Activated T-cell treated with anti-CD3 and anti-CD28 coated beads for 4 hours (primary cell): ENCODE measurements around the gene PLPP3.

ENCODE experiments used
- DNase-seq: peaks from one replicate; pipeline ENCODE4 v3.0.0-alpha.2; 2020

The PLPP3 gene

GRCh38 chr1:56545711-56546110 is 33.7 kb downstream of the PLPP3 start:
- DNase-seq = no peak

DNA sequence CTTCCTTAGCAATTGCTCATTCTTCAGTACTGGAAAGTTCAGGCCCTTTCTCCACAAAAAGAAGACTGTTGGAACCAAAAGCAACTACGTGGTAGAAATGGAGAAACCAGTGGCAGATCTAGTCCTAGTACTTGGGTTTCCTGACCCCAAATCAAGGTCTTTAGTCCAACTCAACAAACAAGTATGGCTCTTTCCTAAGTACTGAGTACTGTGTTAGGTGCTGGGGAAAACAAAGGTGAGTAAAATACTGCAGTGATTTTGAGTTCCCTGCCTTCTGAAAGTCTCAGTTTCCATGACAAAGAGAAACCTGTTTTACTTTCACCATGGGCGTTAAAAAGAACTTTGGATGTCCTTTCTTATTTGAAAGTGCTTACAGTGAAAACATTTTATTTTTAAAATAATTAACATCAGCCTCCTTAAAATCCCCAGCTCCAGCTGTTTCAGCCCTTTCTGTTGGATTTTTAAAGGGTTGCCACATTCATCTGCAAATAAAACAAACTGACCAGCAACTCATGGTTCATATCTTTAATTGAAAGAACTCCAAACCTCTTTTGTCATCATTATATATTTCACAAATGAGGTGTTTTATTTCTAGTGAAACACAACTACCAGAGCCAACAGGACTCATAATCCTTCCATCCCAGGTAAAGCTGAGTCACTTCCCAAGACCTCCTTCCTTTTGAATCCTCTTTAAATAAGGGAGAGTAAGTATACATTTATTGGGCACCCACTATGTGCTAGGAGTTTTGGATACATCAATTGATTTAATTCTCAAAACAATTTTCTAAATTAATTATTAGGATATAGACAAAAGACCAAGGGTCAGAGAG is 35.4 kb downstream of the PLPP3 start:
- no peak for DNase-seq

DNA sequence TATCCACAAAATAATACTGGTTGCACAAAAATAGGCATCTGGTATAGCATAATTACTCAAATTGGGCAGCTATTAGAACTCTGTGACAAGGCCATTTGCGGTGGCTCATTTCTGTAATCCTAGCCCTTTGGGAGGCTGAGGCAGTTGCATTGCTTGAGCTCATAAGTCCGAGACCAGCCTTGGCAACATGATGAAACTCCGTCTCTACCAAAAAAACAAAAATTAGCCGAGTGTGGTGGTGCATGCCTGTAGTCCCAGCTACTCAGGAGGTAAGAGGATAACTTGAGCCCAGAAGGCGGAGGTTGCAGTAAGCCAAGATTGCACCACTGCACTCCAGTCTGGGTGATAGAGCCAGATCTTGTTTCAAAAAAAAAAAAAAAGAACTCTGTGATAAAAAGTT is 36.7 kb downstream of the PLPP3 start:
- no peak for DNase-seq

DNA sequence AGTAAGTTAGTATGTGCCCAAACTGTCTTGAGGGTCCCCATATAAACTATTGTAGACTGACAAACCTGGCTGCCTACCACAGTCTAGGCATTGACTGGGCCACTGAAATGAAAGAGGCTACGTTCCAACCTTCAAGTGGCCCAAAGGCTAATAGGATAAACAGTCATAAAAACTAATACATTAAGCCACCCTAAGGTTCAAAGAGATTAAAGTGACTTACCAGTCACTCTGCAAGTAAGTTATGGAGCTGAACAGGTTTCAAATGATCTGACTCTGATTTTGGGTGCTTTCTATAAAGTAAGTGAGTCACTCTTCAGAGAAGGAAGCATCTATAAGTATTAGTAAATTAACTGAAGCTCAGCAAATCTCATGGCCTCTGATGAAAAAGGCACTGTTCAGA is 38.0 kb downstream of the PLPP3 start:
- DNase-seq = no peak

DNA sequence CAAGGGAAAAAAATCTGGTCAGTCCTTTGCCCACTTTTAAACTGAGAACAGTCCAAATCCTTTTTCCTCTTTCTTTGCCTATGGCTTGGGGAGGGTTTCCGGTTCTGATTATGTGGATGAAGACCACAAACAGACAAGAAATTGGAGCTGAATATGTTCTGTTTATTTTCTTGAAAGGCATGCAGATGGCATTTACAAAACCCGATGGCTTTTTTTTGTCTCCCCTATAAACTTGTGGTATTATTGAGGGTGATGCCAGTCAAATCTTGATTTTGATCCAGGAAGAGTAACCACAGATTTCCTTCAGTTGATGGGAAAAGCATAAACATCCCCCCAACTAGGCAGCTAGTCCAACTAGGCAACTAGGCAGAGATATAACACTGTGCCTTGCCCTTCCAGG is 38.9 kb downstream of the PLPP3 start:
- no peak for DNase-seq

DNA sequence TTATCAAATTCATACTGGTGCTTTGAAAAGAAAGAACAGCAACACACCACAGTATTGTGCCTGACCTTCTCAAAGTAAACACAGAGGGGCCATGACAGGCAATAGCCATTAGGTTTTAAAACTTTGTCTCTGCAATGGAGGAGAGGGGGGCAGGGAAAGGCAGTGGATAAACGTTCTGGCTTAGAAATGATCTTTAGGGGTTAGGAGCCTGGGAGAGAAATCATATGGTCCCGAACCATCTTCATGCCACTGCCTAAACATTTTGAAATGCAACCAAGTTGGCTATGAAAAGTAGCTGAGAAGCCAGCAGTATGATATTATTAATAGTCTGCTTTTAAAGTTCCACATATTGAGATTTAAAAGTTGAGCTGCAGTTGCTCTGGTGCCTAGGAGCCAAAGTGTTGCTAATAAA is 39.8 kb downstream of the PLPP3 start:
- DNase-seq = no peak

DNA sequence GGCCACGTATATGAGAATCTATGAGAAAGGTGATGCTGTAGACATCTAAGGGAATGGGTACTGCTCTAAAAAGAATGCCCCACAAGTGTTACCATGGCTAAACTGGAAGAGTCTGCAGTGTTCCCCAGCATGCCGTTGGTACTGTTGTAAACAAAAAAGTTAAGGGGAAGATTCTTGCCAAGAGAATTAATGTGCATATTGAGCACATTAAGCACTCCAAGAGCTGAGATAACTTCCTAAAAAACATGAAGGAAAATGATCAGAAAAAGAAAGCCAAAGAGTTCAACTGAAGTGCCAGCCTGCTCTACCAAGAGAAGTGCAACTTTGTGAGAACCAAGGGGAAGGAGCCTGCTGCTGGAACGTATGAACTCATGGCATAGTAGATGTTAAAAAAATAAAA is 40.8 kb downstream of the PLPP3 start:
- DNase-seq = no peak

- DNase-seq = no peak
These were observed 41.7 kb downstream of the PLPP3 start for GRCh38 chr1:56537660-56538059.

DNA sequence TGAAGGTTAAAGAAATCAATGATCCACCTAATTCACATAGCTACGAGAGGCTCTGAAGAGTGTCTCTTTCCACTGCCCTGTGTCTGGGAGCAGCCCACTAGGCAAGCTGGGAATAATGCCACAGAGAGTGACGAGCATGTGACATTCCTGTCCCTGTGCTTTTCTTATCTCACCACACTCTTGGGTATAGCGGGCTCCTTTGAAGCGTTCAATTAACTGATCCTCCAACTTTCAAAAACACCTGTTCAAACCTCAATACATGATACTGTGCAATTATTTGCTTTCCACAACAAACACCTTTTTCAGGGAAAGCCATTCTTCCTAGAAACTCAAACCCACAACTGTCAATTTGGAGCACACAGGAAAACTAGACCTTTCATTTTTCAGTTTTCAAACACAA is 43.4 kb downstream of the PLPP3 start:
- no peak for DNase-seq

GRCh38 chr1:56535362-56535761 is 44.0 kb downstream of the PLPP3 start:
- no peak for DNase-seq

GRCh38 chr1:56534130-56534651 is 45.2 kb downstream of the PLPP3 start:
- DNase-seq = no peak

GRCh38 chr1:56533621-56534020 is 45.7 kb downstream of the PLPP3 start:
- DNase-seq = no peak

DNA sequence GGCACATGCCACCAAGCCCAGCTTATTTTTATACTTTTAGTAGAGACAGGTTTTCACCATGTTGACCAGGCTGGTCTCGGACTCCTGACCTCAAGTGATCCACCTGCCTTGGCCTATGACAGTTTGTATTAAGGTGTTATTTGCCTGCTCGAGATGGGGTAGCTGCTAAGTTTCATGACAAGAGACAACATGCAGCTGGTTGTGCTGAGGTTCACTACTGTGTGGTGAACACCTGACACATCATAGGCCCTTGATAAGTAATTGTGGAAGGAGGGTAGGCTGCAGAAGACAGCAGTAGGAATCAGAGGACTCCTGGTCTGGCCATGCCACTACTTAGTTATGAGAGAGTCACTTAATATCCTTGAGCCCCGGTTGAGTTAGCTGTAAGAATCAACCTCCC is 46.2 kb downstream of the PLPP3 start:
- no peak for DNase-seq

DNA sequence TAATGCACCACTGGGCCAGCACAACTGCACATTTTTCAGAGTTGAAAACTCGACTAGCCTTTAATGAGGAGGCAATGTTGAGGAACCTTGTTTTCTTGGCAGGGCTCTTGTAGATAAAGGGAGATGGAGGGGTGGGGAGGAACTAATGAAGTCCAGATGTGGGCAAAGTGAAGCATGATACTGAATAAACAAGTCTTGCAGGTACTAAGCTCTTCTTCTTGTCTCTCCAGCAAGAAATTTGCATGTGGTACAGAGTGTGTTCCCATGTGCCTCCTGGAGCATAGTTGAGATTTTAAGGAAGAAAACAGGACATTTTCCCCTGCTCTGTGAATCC is 47.0 kb downstream of the PLPP3 start:
- DNase-seq = no peak

DNA sequence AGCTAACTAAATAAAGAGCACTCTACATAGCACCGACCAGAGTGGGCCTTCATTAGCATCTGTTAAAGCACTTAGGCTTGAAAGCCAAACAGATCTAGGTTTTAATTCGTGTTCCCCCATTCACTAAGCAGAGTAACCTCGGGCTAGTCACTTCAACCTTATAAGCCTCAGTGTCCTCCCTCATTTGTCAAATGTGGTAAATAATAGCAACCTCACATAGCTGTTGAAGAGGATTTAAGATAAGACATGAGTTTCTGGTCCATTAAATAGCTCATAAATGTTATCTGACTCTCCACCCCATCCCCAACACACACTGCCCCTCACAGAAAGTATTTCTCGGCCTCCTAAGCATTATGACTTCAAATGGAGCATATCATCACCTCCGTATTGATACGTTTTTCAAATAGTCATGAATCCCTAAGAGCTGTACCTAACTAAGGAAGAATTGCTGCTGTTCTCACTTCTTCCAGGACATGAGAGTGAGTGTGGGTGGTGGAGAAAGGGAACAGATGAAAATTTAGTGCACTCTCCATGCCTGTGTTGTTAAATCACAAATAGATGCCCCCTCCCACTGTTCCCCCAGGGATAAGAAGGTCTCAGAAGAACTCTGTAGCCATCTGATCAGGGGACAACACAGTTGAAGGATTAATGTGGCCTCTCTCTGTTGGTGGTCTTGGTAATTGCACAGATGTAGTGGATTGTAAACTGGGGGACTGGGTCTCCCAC is 47.6 kb downstream of the PLPP3 start:
- DNase-seq = no peak

DNA sequence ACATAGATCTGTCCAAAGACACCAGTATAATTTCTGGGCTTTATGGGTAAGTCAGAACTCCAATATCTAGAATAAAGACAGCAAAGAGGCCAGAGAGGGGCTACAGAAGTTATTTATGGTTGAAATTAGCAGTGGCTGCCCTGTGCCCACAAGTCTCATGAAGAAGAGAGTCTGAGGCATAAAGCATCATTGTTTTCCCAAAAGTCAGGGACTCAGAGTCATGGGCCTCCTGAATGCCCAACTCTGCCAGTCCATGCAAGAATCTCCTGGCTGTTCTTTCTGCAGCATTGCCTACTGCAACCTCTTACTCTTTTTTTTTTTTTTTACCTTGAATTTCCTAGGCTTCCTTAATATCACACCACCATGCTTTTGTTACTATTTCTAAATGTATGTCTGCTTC is 49.6 kb downstream of the PLPP3 start:
- DNase-seq = no peak

DNA sequence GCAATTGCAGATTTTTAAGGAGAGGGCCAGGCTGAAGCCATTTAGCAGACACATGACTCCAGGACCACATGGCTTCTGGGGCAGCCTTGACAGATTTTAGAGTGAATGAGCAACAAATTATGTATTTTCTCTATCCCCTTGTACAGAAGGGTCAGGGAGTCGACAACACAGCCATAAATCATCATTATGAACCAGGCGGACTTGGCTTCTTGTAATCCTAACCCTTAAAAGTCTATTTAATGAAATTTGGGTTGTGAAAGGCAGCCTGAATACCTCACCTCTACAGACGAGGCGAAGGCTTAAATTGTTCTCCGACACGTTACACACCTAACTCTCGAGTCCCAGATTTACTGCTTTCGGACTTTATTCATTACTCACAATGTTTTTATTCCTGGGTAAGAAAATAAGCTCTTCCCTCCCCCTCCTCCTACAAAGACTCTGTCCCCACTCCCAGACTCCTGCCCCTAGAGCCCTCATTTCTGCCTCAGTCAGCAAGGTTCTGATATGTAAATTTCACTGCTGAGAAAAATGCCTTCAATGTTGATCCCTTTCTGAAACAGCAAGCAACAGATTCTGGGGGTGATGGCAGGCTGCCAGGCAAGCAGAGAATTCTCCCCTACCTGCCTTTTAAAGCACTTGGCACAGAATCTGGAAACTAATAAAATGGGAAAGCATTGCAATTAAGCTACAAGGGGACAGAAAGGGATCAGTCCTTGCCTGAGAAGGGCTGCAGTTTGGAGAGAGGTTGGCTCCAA is 51.6 kb downstream of the PLPP3 start:
- no peak for DNase-seq

DNA sequence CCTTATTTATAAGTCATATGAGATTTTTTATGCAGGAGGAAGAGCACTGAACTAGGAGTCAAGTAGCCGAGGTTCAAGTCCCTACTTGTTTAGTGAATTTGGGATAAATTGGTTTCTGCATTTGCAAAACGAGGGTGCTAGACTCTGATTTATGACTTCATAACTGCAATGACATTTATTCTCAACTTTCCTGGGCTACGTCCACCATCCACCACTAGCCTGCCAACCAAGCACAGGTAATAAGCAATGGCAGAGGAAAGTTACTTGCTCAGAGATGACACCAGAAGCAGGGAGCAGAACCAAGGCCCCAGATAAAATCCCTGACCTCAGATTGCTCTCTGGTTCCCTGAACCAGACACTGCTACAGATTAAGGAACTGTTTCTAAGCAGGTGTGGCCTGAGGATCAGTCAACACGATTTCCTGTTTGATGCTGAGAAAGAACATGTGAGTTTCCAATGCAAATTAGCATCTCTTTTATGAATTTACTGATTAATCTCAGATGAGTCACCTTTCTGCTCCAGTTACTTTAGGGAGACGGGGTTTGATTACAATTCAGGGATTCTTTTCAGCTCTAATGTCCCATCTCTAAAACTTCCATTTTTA is 52.7 kb downstream of the PLPP3 start:
- DNase-seq = no peak

- DNase-seq = no peak
These were observed 53.8 kb downstream of the PLPP3 start for GRCh38 chr1:56525489-56526041.

DNA sequence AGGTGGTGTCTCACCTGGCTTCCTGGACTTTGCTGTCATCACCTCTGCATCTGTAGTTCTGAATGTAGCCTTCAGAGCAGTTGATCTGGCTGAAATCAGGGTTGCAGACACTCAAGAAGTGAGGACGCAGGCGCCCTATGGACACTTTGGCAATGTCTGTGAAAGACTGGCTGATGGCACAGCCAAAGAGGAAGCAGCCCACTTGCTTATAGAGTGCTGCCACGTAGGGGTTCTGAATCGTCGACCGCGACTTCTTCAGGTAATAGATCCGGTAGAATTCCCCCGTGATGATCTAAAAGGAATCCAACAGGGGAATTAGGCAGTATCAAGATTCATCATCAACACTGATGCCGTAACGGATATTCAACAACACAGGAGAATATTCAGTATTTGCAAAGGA is 55.1 kb downstream of the PLPP3 start:
- no peak for DNase-seq

DNA sequence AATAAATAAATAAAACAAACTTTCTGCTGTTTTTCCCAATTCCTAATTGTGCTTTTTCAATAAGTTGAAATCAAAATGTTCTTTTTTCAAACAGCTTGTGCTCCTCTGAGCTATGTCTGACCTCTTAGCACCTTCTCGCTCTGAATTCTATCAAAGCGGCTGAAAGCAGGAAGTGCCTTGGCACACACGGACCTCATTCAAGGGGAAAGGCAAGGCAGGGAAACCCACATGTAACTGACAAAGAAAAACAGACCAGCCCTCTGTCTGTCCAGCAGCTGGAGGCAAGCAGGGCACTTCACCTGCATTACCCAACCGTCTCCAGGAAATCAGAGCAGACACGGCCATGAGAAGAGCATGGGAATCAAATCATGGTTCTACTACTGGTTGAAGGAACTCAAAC is 56.7 kb downstream of the PLPP3 start:
- DNase-seq = no peak

DNA sequence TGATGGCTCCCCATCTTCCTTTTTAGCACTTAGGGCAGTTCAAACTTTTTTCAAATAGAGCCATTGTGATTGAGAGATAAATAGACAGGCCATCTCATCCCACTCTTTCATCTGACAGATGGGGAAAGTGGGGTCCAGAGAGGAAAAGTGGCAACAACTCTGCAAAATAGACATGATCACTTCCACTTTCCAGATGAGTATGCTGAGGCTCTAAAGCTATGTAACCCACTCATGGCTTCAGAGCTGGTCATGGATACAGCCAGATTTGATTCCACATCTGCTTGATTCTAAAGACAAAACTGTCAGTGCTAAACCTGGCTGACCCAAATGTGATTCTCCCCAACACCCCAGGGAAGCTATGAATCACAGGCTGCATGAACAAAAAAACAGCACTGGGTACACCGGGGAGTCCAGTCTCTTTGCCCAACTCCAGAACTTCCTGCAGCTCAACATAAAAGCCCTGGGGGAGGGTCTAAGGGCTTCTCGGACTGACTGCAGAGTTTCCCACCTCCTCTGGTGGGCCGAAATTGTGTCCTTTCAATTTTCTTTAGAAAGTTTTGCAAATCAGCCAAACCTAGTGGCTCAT is 59.3 kb downstream of the PLPP3 start:
- DNase-seq = no peak
